HEK293 (cell line): Measurements from ENCODE around the gene AGMO.

Source experiments
- CTCF ChIA-PET: fragments of 350-600 bp; formaldehyde crosslinking; extraction: SDS; loops from one replicate; lab custom pipeline; 2021; ENCODE audit warnings: antibody characterized with exemption; lab: Yijun Ruan, JAX
- POLR2A ChIA-PET: fragments of 300-600 bp; formaldehyde crosslinking; extraction: SDS; loops from one replicate; lab custom pipeline; 2020; ENCODE audit warnings: antibody characterized with exemption, inconsistent platforms; lab: Yijun Ruan, JAX
- H3K27ac ChIP-seq: fragments of 200-500 bp; sonication (Bioruptor generic); 2 replicates; pipeline ENCODE4 v1.5.1; 2014; ENCODE audit warnings: low read depth, low read length, control low read depth, inconsistent platforms; ENCODE audit errors: extremely low read depth
- H3K36me3 ChIP-seq, 2 experiments: fragments of 200-500 bp in 1 of 2; sonication (Bioruptor generic) in 1 of 2; 1 replicate in 1 of 2; 2 replicates in 1 of 2; pipeline ENCODE4 v1.5.1; 2014 to 2017; ENCODE audit warnings: inconsistent platforms in 2 of 2, low read length in 2 of 2; ENCODE audit not compliant: control insufficient read depth in 2 of 2, insufficient read depth in 1 of 2
- H3K4me1 ChIP-seq: fragments of 200-500 bp; sonication (Bioruptor generic); 2 replicates; pipeline ENCODE4 v1.5.1; 2014; ENCODE audit warnings: mild to moderate bottlenecking, low read length, inconsistent platforms; ENCODE audit not compliant: control insufficient read depth, insufficient read depth
- H3K4me3 ChIP-seq: 2 replicates; pipeline ENCODE4 v1.5.1; 2011; ENCODE audit warnings: low read depth, mild to moderate bottlenecking, control low read depth, low read length, moderate library complexity
- H3K9me3 ChIP-seq: fragments of 200-500 bp; sonication (Bioruptor generic); 2 replicates; pipeline ENCODE4 v1.5.1; 2014; ENCODE audit warnings: low read depth, low read length, inconsistent platforms; ENCODE audit not compliant: control insufficient read depth, insufficient read depth
- EGR2 ChIP-seq: fragments of 450-650 bp; formaldehyde crosslinking; IDR thresholded peaks from 2 replicates; pipeline ENCODE4 v1.5.1; 2016; ENCODE audit warnings: low read depth, missing biosample characterization, missing genetic modification characterization
- ELK4 ChIP-seq: IDR thresholded peaks from 2 replicates; pipeline ENCODE4 v1.6.1; 2011; ENCODE audit warnings: mild to moderate bottlenecking, low read depth, low read length, borderline replicate concordance
- IKZF3 ChIP-seq: fragments of 450-650 bp; IDR thresholded peaks from 2 replicates; pipeline ENCODE4 v1.5.0; 2018; ENCODE audit warnings: missing biosample characterization, mild to moderate bottlenecking, missing genetic modification characterization, moderate library complexity
- REPIN1 ChIP-seq: fragments of 450-650 bp; formaldehyde crosslinking; IDR thresholded peaks from 2 replicates; pipeline ENCODE4 v1.5.1; 2017; ENCODE audit warnings: missing biosample characterization, missing genetic modification characterization, low read depth
- SP7 ChIP-seq: fragments of 450-650 bp; formaldehyde crosslinking; IDR thresholded peaks from 2 replicates; pipeline ENCODE4 v1.5.1; 2016; ENCODE audit warnings: missing biosample characterization, missing genetic modification characterization
- WT1 ChIP-seq: fragments of 450-650 bp; formaldehyde crosslinking; IDR thresholded peaks from 2 replicates; pipeline ENCODE4 v1.5.1; 2016; ENCODE audit warnings: missing biosample characterization, missing genetic modification characterization
- ZBTB49 ChIP-seq: fragments of 450-650 bp; formaldehyde crosslinking; IDR thresholded peaks from 2 replicates; pipeline ENCODE4 v1.5.1; 2016; ENCODE audit warnings: missing biosample characterization, missing genetic modification characterization, low read depth
- ZFP37 ChIP-seq: fragments of 450-650 bp; formaldehyde crosslinking; IDR thresholded peaks from 2 replicates; pipeline ENCODE4 v1.5.1; 2016; ENCODE audit warnings: missing biosample characterization, missing genetic modification characterization
- ZNF184 ChIP-seq: fragments of 450-650 bp; IDR thresholded peaks from 2 replicates; pipeline ENCODE4 v1.5.1; 2018; ENCODE audit warnings: missing biosample characterization, mild to moderate bottlenecking, missing genetic modification characterization
- ZNF2 ChIP-seq: fragments of 450-650 bp; formaldehyde crosslinking; IDR thresholded peaks from 2 replicates; pipeline ENCODE4 v1.5.1; 2016; ENCODE audit warnings: missing biosample characterization, missing genetic modification characterization
- ZNF221 ChIP-seq: fragments of 450-650 bp; formaldehyde crosslinking; IDR thresholded peaks from 2 replicates; pipeline ENCODE4 v1.5.1; 2017; ENCODE audit warnings: missing biosample characterization, missing genetic modification characterization, borderline replicate concordance
- ZNF223 ChIP-seq: fragments of 450-650 bp; formaldehyde crosslinking; IDR thresholded peaks from 2 replicates; pipeline ENCODE4 v1.5.1; 2016; ENCODE audit warnings: missing biosample characterization, missing genetic modification characterization
- ZNF23 ChIP-seq: fragments of 450-650 bp; formaldehyde crosslinking; IDR thresholded peaks from 2 replicates; pipeline ENCODE4 v1.5.1; 2016; ENCODE audit warnings: missing biosample characterization, missing genetic modification characterization, borderline replicate concordance
- ZNF280D ChIP-seq: fragments of 450-650 bp; formaldehyde crosslinking; IDR thresholded peaks from 2 replicates; pipeline ENCODE4 v1.5.1; 2016; ENCODE audit warnings: missing biosample characterization, missing genetic modification characterization
- ZNF423 ChIP-seq: fragments of 450-650 bp; formaldehyde crosslinking; IDR thresholded peaks from 2 replicates; pipeline ENCODE4 v1.5.1; 2016; ENCODE audit warnings: missing biosample characterization, missing genetic modification characterization
- ZNF48 ChIP-seq: fragments of 450-650 bp; formaldehyde crosslinking; IDR thresholded peaks from 2 replicates; pipeline ENCODE4 v1.5.1; 2016; ENCODE audit warnings: missing biosample characterization, missing genetic modification characterization
- ZNF521 ChIP-seq: fragments of 450-650 bp; formaldehyde crosslinking; IDR thresholded peaks from 2 replicates; pipeline ENCODE4 v1.5.1; 2017; ENCODE audit warnings: missing biosample characterization, mild to moderate bottlenecking, missing genetic modification characterization
- ZNF529 ChIP-seq: fragments of 450-650 bp; formaldehyde crosslinking; IDR thresholded peaks from 2 replicates; pipeline ENCODE4 v1.5.1; 2017; ENCODE audit warnings: missing genetic modification characterization, missing biosample characterization; ENCODE audit not compliant: insufficient replicate concordance
- ZNF555 ChIP-seq: fragments of 450-650 bp; formaldehyde crosslinking; conservative IDR thresholded peaks from 2 replicates; pipeline ENCODE4 v1.5.1; 2017; ENCODE audit warnings: missing biosample characterization, mild to moderate bottlenecking, missing genetic modification characterization, inconsistent platforms
- ZNF571 ChIP-seq: fragments of 450-650 bp; formaldehyde crosslinking; IDR thresholded peaks from 2 replicates; pipeline ENCODE4 v1.5.0; 2017; ENCODE audit warnings: missing biosample characterization, missing genetic modification characterization
- ZNF830 ChIP-seq: fragments of 450-650 bp; IDR thresholded peaks from 2 replicates; pipeline ENCODE4 v1.5.0; 2018; ENCODE audit warnings: missing biosample characterization, missing genetic modification characterization, low read depth, mild to moderate bottlenecking, moderate library complexity
- ZNF837 ChIP-seq: fragments of 450-650 bp; formaldehyde crosslinking; IDR thresholded peaks from 2 replicates; pipeline ENCODE4 v1.5.1; 2016; ENCODE audit warnings: missing biosample characterization, missing genetic modification characterization
- ZSCAN23 ChIP-seq: fragments of 450-650 bp; formaldehyde crosslinking; IDR thresholded peaks from 2 replicates; pipeline ENCODE4 v1.5.1; 2016; ENCODE audit warnings: missing biosample characterization, missing genetic modification characterization
- TF ChIP-seq, protein P1 (sequence below): fragments of 450-650 bp; formaldehyde crosslinking; IDR thresholded peaks from 2 replicates; pipeline ENCODE4 v1.5.1; 2017; ENCODE audit warnings: missing biosample characterization, missing genetic modification characterization

Gene AGMO

DNA sequence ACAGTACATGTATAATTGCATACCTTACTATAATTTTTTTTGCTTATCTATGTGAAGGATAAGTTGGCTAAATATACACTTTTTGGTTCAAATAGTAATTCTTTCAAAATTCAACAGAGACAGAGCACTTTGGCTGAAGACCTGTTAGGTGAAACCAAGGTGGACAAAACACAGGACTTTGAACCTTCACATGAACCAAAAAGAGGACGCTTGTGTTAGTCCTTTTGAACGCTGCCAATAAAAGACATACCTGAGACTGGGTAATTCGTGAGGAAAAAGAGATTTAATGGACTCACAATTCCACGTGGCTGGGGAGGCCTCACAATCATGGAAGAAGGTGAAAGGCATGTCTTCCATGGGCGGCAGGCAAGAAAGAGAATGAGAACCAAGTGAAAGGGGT, 4.7 kb upstream of the AGMO start (continued):
- no peak for TF ChIP-seq ZNF423 (tag by site-specific recombination)
- TF ChIP-seq EGR2 (tag by site-specific recombination) = no peak
- TF ChIP-seq ZNF280D (tag by site-specific recombination) = no peak

GRCh38 chr7:15560968-15561367, 847 bp downstream of the AGMO start:
- H3K4me1 ChIP-seq = no peaks in the 10 kb centered on the region
- H3K9me3 ChIP-seq = no peaks in the 10 kb centered on the region
- H3K27ac ChIP-seq = no peak overlapping the region
- ChIA-PET CTCF (interaction anchor here (0.6 to 0.8 kb wide), 2 partner anchors 135 to 151 kb away, joined by 3 read pairs; no protein-coding TSS in a partner anchor), POLR2A (no interaction called here)
- no peak overlapping the region for H3K4me3 ChIP-seq
- H3K36me3 ChIP-seq = no peaks in the 10 kb centered on the region
- TF ChIP-seq ZNF223 = no peak
- no peak for TF ChIP-seq ZNF837 (tag by site-specific recombination)
- TF ChIP-seq ZFP37 (tag by site-specific recombination) = no peak
- TF ChIP-seq ZNF23 = no peak
- no peak for TF ChIP-seq ZNF184 (tag by site-specific recombination)
- TF ChIP-seq ZNF529 = no peak
- no peak for TF ChIP-seq SP7 (tag by site-specific recombination)
- no peak for TF ChIP-seq ZNF2 (tag by site-specific recombination)
- TF ChIP-seq ZSCAN23 = no peak
- TF ChIP-seq ZBTB49 (tag by site-specific recombination) = no peak
- TF ChIP-seq ZNF830 (tag by site-specific recombination) = no peak
- TF ChIP-seq ZNF521 (tag by site-specific recombination) = no peak
- TF ChIP-seq REPIN1 = no peak
- TF ChIP-seq, all 188 proteins: peak for 0

GRCh38 chr7:15559416-15559928, 2.3 kb downstream of the AGMO start:
- no peak overlapping the region for H3K27ac ChIP-seq
- ChIA-PET CTCF (no interaction called here), POLR2A (no interaction called here)
- no peak overlapping the region for H3K4me3 ChIP-seq
- no peaks in the 10 kb centered on the region for H3K36me3 ChIP-seq
- H3K9me3 ChIP-seq = no peaks in the 10 kb centered on the region
- H3K4me1 ChIP-seq = no peaks in the 10 kb centered on the region
- TF ChIP-seq, protein P1, sequence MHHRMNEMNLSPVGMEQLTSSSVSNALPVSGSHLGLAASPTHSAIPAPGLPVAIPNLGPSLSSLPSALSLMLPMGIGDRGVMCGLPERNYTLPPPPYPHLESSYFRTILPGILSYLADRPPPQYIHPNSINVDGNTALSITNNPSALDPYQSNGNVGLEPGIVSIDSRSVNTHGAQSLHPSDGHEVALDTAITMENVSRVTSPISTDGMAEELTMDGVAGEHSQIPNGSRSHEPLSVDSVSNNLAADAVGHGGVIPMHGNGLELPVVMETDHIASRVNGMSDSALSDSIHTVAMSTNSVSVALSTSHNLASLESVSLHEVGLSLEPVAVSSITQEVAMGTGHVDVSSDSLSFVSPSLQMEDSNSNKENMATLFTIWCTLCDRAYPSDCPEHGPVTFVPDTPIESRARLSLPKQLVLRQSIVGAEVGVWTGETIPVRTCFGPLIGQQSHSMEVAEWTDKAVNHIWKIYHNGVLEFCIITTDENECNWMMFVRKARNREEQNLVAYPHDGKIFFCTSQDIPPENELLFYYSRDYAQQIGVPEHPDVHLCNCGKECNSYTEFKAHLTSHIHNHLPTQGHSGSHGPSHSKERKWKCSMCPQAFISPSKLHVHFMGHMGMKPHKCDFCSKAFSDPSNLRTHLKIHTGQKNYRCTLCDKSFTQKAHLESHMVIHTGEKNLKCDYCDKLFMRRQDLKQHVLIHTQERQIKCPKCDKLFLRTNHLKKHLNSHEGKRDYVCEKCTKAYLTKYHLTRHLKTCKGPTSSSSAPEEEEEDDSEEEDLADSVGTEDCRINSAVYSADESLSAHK (tag by site-specific recombination) = no peak
- TF ChIP-seq ZNF221 (no peak), ELK4 (no peak), ZNF555 (no peak), IKZF3 (tag by site-specific recombination) (no peak), ZNF48 (no peak), ZNF571 (no peak), WT1 (tag by site-specific recombination) (no peak), ZBTB49 (tag by site-specific recombination) (no peak)
